H9 (cell line): ENCODE data around the gene CDCP2. TPM values are rescaled to one million over a fixed set of nuclear protein-coding genes. Genes with fewer than 3 reads are reported as not detected.

Experiments used
- DNase-seq: peaks from one replicate; pipeline ENCODE4 v3.0.0-alpha.2; 2017
- H2AFZ ChIP-seq: one replicate; pipeline ENCODE4 v1.6.1; 2013; ENCODE audit warnings: mild to moderate bottlenecking, low read length, control low read depth, moderate library complexity
- H2AK5ac ChIP-seq: 2 replicates; pipeline ENCODE4 v1.6.1; 2013; ENCODE audit warnings: low read length, control low read depth, mixed read lengths; ENCODE audit not compliant: insufficient read length
- H2BK120ac ChIP-seq: one replicate; pipeline ENCODE4 v1.6.1; 2013; ENCODE audit warnings: low read depth, mild to moderate bottlenecking, low read length, control low read depth, inconsistent platforms; ENCODE audit not compliant: poor library complexity, severe bottlenecking
- H2BK12ac ChIP-seq: 2 replicates; pipeline ENCODE4 v1.6.1; 2013; ENCODE audit warnings: low read length, control low read depth, mixed read lengths, low read depth; ENCODE audit not compliant: insufficient read length
- H2BK15ac ChIP-seq: 2 replicates; pipeline ENCODE4 v1.6.1; 2013; ENCODE audit warnings: low read depth, low read length, control low read depth
- H2BK20ac ChIP-seq: one replicate; pipeline ENCODE4 v1.6.1; 2013; ENCODE audit warnings: low read depth, mild to moderate bottlenecking, low read length, control low read depth, inconsistent platforms; ENCODE audit not compliant: poor library complexity, severe bottlenecking
- H2BK5ac ChIP-seq: 2 replicates; pipeline ENCODE4 v1.6.1; 2013; ENCODE audit warnings: low read length, control low read depth, mixed read lengths; ENCODE audit not compliant: insufficient read length
- H3K14ac ChIP-seq: 2 replicates; pipeline ENCODE4 v1.6.1; 2013; ENCODE audit warnings: low read length, control low read depth; ENCODE audit not compliant: insufficient read depth
- H3K18ac ChIP-seq: 2 replicates; pipeline ENCODE4 v1.6.1; 2013; ENCODE audit warnings: low read depth, mild to moderate bottlenecking, mixed read lengths, low read length, control low read depth; ENCODE audit not compliant: insufficient read length
- H3K23ac ChIP-seq: 2 replicates; pipeline ENCODE4 v1.6.1; 2013; ENCODE audit warnings: low read length, control low read depth, mixed read lengths, low read depth; ENCODE audit not compliant: insufficient read length
- H3K23me2 ChIP-seq: 2 replicates; pipeline ENCODE4 v1.6.1; 2013; ENCODE audit warnings: low read depth, mild to moderate bottlenecking, mixed read lengths, low read length, control low read depth; ENCODE audit not compliant: insufficient read length, poor library complexity, severe bottlenecking
- H3K27ac ChIP-seq: 2 replicates; pipeline ENCODE4 v1.5.1; 2013; ENCODE audit warnings: low read length, control low read depth, mixed read lengths, low read depth; ENCODE audit not compliant: insufficient read length
- H3K27me3 ChIP-seq: 2 replicates; pipeline ENCODE4 v1.6.1; 2013; ENCODE audit warnings: low read length, control low read depth, inconsistent platforms; ENCODE audit not compliant: insufficient read depth
- H3K4ac ChIP-seq: 2 replicates; pipeline ENCODE4 v1.6.1; 2013; ENCODE audit warnings: low read depth, mild to moderate bottlenecking, control low read depth, inconsistent platforms, low read length, moderate library complexity
- H3K4me1 ChIP-seq: 2 replicates; pipeline ENCODE4 v1.6.1; 2013; ENCODE audit warnings: low read length, control low read depth, inconsistent platforms; ENCODE audit not compliant: insufficient read depth
- H3K4me2 ChIP-seq: 2 replicates; pipeline ENCODE4 v1.6.1; 2013; ENCODE audit warnings: low read length, control low read depth, mixed read lengths; ENCODE audit not compliant: insufficient read length, insufficient read depth
- H3K56ac ChIP-seq: 2 replicates; pipeline ENCODE4 v1.6.1; 2013; ENCODE audit warnings: low read depth, mild to moderate bottlenecking, mixed read lengths, low read length, control low read depth; ENCODE audit not compliant: insufficient read length
- H3K79me1 ChIP-seq: 2 replicates; pipeline ENCODE4 v1.6.1; 2013; ENCODE audit warnings: low read depth, mild to moderate bottlenecking, moderate library complexity, low read length, control low read depth, inconsistent platforms; ENCODE audit not compliant: insufficient read depth, poor library complexity, severe bottlenecking
- H3K79me2 ChIP-seq: 2 replicates; pipeline ENCODE4 v1.6.1; 2013; ENCODE audit warnings: low read length, control low read depth, inconsistent platforms; ENCODE audit not compliant: insufficient read depth
- H3K9ac ChIP-seq: 2 replicates; pipeline ENCODE4 v1.6.1; 2013; ENCODE audit warnings: low read length, control low read depth, mixed read lengths; ENCODE audit not compliant: insufficient read length; ENCODE audit errors: extremely low read depth
- H3K9me3 ChIP-seq: one replicate; pipeline ENCODE4 v1.6.1; 2013; ENCODE audit warnings: low read depth, low read length, inconsistent platforms; ENCODE audit not compliant: control insufficient read depth
- H3T11ph ChIP-seq: one replicate; pipeline ENCODE4 v1.6.1; 2013; ENCODE audit warnings: mild to moderate bottlenecking, low read length, control low read depth, inconsistent platforms
- H4K20me1 ChIP-seq: one replicate; pipeline ENCODE4 v1.6.1; 2013; ENCODE audit not compliant: control insufficient read depth, insufficient read length, insufficient read depth
- H4K5ac ChIP-seq: 2 replicates; pipeline ENCODE4 v1.6.1; 2013; ENCODE audit warnings: low read depth, mild to moderate bottlenecking, mixed read lengths, low read length, control low read depth; ENCODE audit not compliant: insufficient read length
- H4K8ac ChIP-seq: replicated peaks from 2 replicates; pipeline ENCODE4 v1.6.1; 2013; ENCODE audit warnings: low read length, control low read depth, mixed read lengths, low read depth; ENCODE audit not compliant: insufficient read length
- H4K91ac ChIP-seq: 2 replicates; pipeline ENCODE4 v1.6.1; 2013; ENCODE audit warnings: low read depth, mild to moderate bottlenecking, moderate library complexity, mixed read lengths, low read length, control low read depth; ENCODE audit not compliant: insufficient read length
- H3K27ac Mint-ChIP-seq, 3 experiments: 2 replicates in 2 of 3; 3 replicates in 1 of 3; pipeline ENCODE4 v1.8.0; 2020 to 2021; ENCODE audit warnings: mixed read lengths in 3 of 3, mild to moderate bottlenecking in 1 of 3, moderate library complexity in 1 of 3
- H3K27me3 Mint-ChIP-seq: 2 replicates; pipeline ENCODE4 v1.8.0; 2021; ENCODE audit warnings: low read depth, mild to moderate bottlenecking, moderate library complexity, mixed read lengths
- H3K36me3 Mint-ChIP-seq, 3 experiments: 2 replicates in 2 of 3; 3 replicates in 1 of 3; pipeline ENCODE4 v1.8.0; 2020 to 2021; ENCODE audit warnings: low read depth in 3 of 3, mixed read lengths in 3 of 3; ENCODE audit not compliant: insufficient read depth in 1 of 3
- H3K4me1 Mint-ChIP-seq, 2 experiments: 2 replicates each; pipeline ENCODE4 v1.8.0; 2020; ENCODE audit warnings: mixed read lengths in 2 of 2
- H3K4me3 Mint-ChIP-seq, 2 experiments: 2 replicates in 1 of 2; 3 replicates in 1 of 2; pipeline ENCODE4 v1.8.0; 2020 to 2021; ENCODE audit warnings: mild to moderate bottlenecking in 2 of 2, mixed read lengths in 2 of 2, moderate library complexity in 1 of 2
- H3K9me3 Mint-ChIP-seq, 2 experiments: 2 replicates in 1 of 2; 3 replicates in 1 of 2; pipeline ENCODE4 v1.8.0; 2020; ENCODE audit warnings: mild to moderate bottlenecking in 2 of 2, mixed read lengths in 2 of 2, moderate library complexity in 1 of 2
- CTCF ChIP-seq: fragments of 200-600 bp; sonication (generic); conservative IDR thresholded peaks from 3 replicates; pipeline ENCODE4 v1.8.0; 2021; ENCODE audit warnings: antibody characterized with exemption, mild to moderate bottlenecking
- WGBS: extraction: QIAGEN DNeasy Blood & Tissue Kit; methylation state at CpG from one replicate; pipeline ENCODE4 v1.1.7; 2013; ENCODE audit warnings: missing lambda C conversion rate, low lambda C conversion rate, mixed read lengths; ENCODE audit not compliant: insufficient read length; ENCODE audit errors: extremely low coverage; 5-methylcytosine and 5-hydroxymethylcytosine counted together
- total RNA-seq: library from RNA; stranded (reverse); gene quantifications from 2 replicates; pipeline ENCODE4 v1.2.1, GENCODE V29; 2021

Gene CDCP2
- total RNA-seq, 1 experiment from 2014 or later = not detected

GRCh38 chr1:54110996-54111395 is 41.8 kb downstream of the CDCP2 start:
- Histone ChIP-seq H3K9me3 (no peaks in the 10 kb centered on the region), H3K23me2 (no peaks in the 10 kb centered on the region), H3K18ac (no peak overlapping the region), H3K56ac (no peak overlapping the region), H2BK120ac (no peak overlapping the region), H2BK20ac (no peak overlapping the region), H2BK12ac (no peak overlapping the region), H2BK15ac (no peak overlapping the region), H4K5ac (no peak overlapping the region), H2AFZ (no peak overlapping the region), H3K27me3 (no peaks in the 10 kb centered on the region), H3K27ac (no peak overlapping the region), H3K4me2 (no peak overlapping the region), H2BK5ac (no peak overlapping the region), H3K4ac (no peak overlapping the region), H4K20me1 (no peaks in the 10 kb centered on the region), H3K23ac (no peak overlapping the region), H3K14ac (no peak overlapping the region), H3K9ac (no peak overlapping the region), H3K79me2 (no peaks in the 10 kb centered on the region), H4K8ac (no peak overlapping the region), H3K79me1 (no peaks in the 10 kb centered on the region), H3K4me1 (no peaks in the 10 kb centered on the region), H2AK5ac (no peak overlapping the region), H4K91ac (no peak overlapping the region), H3T11ph (no peak overlapping the region)
- Mint-ChIP-seq H3K9me3 (no peaks in the 10 kb centered on the region), H3K36me3 (no peaks in the 10 kb centered on the region), H3K4me1 (peaks cover 5 to 9% of the 10 kb centered on the region in 2 experiments; a peak in 3 of 4 replicates), H3K4me3 (no peak overlapping the region), H3K27ac (no peak overlapping the region), H3K27me3 (no peaks in the 10 kb centered on the region; the same call in 1 of the 2 replicates)
- TF ChIP-seq CTCF = no peak
- no CpG with 5 or more reads among the region's 10 CpGs for WGBS
- DNase-seq = peak; percentile 20
